Measurements from ENCODE around the gene B3GALT5.
A peak's percentile ranks its signal among the peaks of the same experiment; 100 is the strongest.

The B3GALT5 gene

GRCh38 chr21:39713905-39714304, 101.2 kb downstream of the B3GALT5 start:
- H3K4me3 ChIP-seq (ENCODE audit: low read length), result no peak overlapping the region
- H3K27ac ChIP-seq (ENCODE audit: low read length), result no peak overlapping the region
- H3K4me2 ChIP-seq (ENCODE audit: low read depth, low read length), result no peak overlapping the region
- TF ChIP-seq EZH2phosphoT487 (IDR thresholded peaks at IDR 0.05; ENCODE audit: low read length) (no peak), EZH2 (optimal IDR thresholded peaks at IDR 0.05; ENCODE audit: low read depth, low read length) (no peak)
- TF ChIP-seq, protein P1, sequence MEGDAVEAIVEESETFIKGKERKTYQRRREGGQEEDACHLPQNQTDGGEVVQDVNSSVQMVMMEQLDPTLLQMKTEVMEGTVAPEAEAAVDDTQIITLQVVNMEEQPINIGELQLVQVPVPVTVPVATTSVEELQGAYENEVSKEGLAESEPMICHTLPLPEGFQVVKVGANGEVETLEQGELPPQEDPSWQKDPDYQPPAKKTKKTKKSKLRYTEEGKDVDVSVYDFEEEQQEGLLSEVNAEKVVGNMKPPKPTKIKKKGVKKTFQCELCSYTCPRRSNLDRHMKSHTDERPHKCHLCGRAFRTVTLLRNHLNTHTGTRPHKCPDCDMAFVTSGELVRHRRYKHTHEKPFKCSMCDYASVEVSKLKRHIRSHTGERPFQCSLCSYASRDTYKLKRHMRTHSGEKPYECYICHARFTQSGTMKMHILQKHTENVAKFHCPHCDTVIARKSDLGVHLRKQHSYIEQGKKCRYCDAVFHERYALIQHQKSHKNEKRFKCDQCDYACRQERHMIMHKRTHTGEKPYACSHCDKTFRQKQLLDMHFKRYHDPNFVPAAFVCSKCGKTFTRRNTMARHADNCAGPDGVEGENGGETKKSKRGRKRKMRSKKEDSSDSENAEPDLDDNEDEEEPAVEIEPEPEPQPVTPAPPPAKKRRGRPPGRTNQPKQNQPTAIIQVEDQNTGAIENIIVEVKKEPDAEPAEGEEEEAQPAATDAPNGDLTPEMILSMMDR (IDR thresholded peaks at IDR 0.05; ENCODE audit: low read length), result no peak
- H3K27me3 ChIP-seq (replicated peaks; ENCODE audit: insufficient read depth, low read length), result no peaks in the 10 kb centered on the region
- no peaks in the 10 kb centered on the region for H3F3A ChIP-seq (ENCODE audit: insufficient read depth, low read length)
- no peaks in the 10 kb centered on the region for H3K9me2 ChIP-seq (replicated peaks; ENCODE audit: insufficient read depth, low read length)
- H4K20me1 ChIP-seq (ENCODE audit: insufficient read depth, low read length), result no peaks in the 10 kb centered on the region
- H3K9me3 ChIP-seq (replicated peaks; ENCODE audit: insufficient read depth, low read length), result no peaks in the 10 kb centered on the region
- H3K36me3 ChIP-seq (replicated peaks; ENCODE audit: insufficient read depth, low read length), result no peaks in the 10 kb centered on the region
- no peak overlapping the region for H2AFZ ChIP-seq (ENCODE audit: low read length)
- no peaks in the 10 kb centered on the region for H3K79me2 ChIP-seq (ENCODE audit: low read length)
- no peak for DNase-seq
- H3K4me1 ChIP-seq (ENCODE audit: low read length), result no peaks in the 10 kb centered on the region
- no peak overlapping the region for H3K9ac ChIP-seq (ENCODE audit: low read length)

DNA sequence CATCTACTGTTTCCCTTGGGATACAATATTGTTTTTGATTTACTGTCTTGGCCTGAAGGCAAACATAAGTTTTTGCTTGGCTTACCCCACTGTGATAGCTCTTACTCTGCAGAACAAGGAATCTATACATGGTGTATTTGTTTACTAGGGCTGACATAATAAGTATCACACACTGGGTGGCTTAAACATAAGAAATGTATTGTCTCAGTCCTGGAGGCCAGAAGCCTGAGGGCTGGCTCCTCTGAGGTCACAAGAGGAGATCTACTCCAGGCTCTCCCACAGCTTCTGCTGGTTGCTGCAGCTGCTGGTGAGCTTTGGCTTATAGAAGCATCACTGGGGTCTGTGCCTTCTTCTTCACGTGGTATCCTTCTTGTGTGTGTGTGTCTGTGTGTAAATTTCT, 101.6 kb downstream of the B3GALT5 start:
- Histone ChIP-seq H4K20me1 (ENCODE audit: insufficient read depth, low read length) (no peaks in the 10 kb centered on the region), H3K79me2 (ENCODE audit: low read length) (no peaks in the 10 kb centered on the region), H3K9me2 (replicated peaks; ENCODE audit: insufficient read depth, low read length) (no peaks in the 10 kb centered on the region), H3K27me3 (replicated peaks; ENCODE audit: insufficient read depth, low read length) (no peaks in the 10 kb centered on the region), H3K9ac (ENCODE audit: low read length) (no peak overlapping the region), H2AFZ (ENCODE audit: low read length) (no peak overlapping the region), H3K4me1 (ENCODE audit: low read length) (no peaks in the 10 kb centered on the region), H3K4me2 (ENCODE audit: low read depth, low read length) (no peak overlapping the region), H3F3A (ENCODE audit: insufficient read depth, low read length) (no peaks in the 10 kb centered on the region), H3K4me3 (ENCODE audit: low read length) (no peak overlapping the region), H3K36me3 (replicated peaks; ENCODE audit: insufficient read depth, low read length) (no peaks in the 10 kb centered on the region), H3K27ac (ENCODE audit: low read length) (no peak overlapping the region), H3K9me3 (replicated peaks; ENCODE audit: insufficient read depth, low read length) (no peaks in the 10 kb centered on the region)
- no peak for DNase-seq
- TF ChIP-seq EZH2phosphoT487 (IDR thresholded peaks at IDR 0.05; ENCODE audit: low read length), result no peak
- TF ChIP-seq, protein P1 (IDR thresholded peaks at IDR 0.05; ENCODE audit: low read length), result no peak
- no peak for TF ChIP-seq EZH2 (optimal IDR thresholded peaks at IDR 0.05; ENCODE audit: low read depth, low read length)

GRCh38 chr21:39715804-39716397, 103.2 kb downstream of the B3GALT5 start:
- Histone ChIP-seq H3K27me3 (replicated peaks; ENCODE audit: insufficient read depth, low read length) (no peaks in the 10 kb centered on the region), H2AFZ (ENCODE audit: low read length) (no peak overlapping the region), H3K27ac (ENCODE audit: low read length) (no peak overlapping the region), H3K4me3 (ENCODE audit: low read length) (no peak overlapping the region), H3K4me1 (ENCODE audit: low read length) (no peaks in the 10 kb centered on the region), H3K9ac (ENCODE audit: low read length) (no peak overlapping the region), H3K4me2 (ENCODE audit: low read depth, low read length) (no peak overlapping the region), H3K79me2 (ENCODE audit: low read length) (no peaks in the 10 kb centered on the region), H4K20me1 (ENCODE audit: insufficient read depth, low read length) (no peaks in the 10 kb centered on the region), H3K9me3 (replicated peaks; ENCODE audit: insufficient read depth, low read length) (no peaks in the 10 kb centered on the region), H3F3A (ENCODE audit: insufficient read depth, low read length) (no peaks in the 10 kb centered on the region), H3K9me2 (replicated peaks; ENCODE audit: insufficient read depth, low read length) (no peaks in the 10 kb centered on the region), H3K36me3 (replicated peaks; ENCODE audit: insufficient read depth, low read length) (no peaks in the 10 kb centered on the region)
- TF ChIP-seq, protein P1 (IDR thresholded peaks at IDR 0.05; ENCODE audit: low read length), result peak; percentile 84
- TF ChIP-seq EZH2phosphoT487 (IDR thresholded peaks at IDR 0.05; ENCODE audit: low read length), result no peak
- peak; percentile 64 for DNase-seq

Data from MM.1S (cell line).